Prostate gland (tissue), 2 donors: ENCODE results near the gene KIAA1671.

ENCODE experiments used
- POLR2A ChIP-seq: fragments of 450-650 bp; IDR thresholded peaks from one replicate; pipeline ENCODE4 v1.6.1; 2016; ENCODE audit warnings: antibody characterized with exemption, mild to moderate bottlenecking
- POLR2AphosphoS5 ChIP-seq: sonication (generic); formaldehyde crosslinking; IDR thresholded peaks from one replicate; pipeline ENCODE4 v1.6.1; 2017; ENCODE audit warnings: antibody characterized with exemption
- TF ChIP-seq, protein P1 (sequence below), 4 experiments: fragments of 200-600 bp in 2 of 4; fragments of 450-650 bp in 2 of 4; sonication (generic) in 2 of 4; IDR thresholded peaks; 1 replicate in 3 of 4; 2 replicates in 1 of 4; pipeline ENCODE4 v1.5.1; 2016 to 2019; ENCODE audit warnings: antibody characterized with exemption in 4 of 4, mild to moderate bottlenecking in 2 of 4, moderate library complexity in 2 of 4

DNA sequence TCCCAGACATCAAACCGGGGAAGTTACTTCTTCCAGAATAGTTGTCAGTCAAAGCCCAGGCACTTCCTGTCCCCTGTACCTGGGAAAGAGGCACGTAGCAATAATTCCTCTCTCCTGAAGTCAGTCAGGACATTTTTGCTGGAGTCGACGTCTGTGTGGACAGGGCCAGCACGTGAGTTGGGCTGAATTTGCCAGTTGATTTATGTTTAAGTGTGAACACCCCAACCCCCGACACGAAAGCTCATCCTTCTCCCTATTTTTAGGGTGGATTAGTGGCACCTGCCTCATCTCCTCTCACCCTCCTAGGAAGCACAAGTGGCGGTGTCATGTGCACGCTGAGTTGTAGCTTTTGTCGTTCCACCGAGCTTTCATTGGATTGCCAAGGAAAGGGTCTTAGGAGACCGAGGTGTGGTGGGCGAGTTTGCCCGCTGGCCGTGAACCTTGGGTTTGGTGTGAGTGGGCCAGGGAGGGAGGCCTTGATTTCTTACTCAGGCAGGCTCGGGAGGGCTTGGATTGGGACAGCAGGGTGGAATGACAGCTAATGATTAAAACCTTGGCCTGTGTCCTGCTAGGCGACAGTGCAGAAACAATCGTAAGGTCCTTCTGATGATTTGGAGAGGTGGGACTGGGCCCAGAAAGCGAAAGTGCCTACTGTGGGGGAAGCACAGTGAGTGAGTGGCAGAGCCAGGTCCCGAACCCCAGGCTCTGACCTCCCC is 160.2 kb downstream of the KIAA1671 start:
- TF ChIP-seq, protein P1, sequence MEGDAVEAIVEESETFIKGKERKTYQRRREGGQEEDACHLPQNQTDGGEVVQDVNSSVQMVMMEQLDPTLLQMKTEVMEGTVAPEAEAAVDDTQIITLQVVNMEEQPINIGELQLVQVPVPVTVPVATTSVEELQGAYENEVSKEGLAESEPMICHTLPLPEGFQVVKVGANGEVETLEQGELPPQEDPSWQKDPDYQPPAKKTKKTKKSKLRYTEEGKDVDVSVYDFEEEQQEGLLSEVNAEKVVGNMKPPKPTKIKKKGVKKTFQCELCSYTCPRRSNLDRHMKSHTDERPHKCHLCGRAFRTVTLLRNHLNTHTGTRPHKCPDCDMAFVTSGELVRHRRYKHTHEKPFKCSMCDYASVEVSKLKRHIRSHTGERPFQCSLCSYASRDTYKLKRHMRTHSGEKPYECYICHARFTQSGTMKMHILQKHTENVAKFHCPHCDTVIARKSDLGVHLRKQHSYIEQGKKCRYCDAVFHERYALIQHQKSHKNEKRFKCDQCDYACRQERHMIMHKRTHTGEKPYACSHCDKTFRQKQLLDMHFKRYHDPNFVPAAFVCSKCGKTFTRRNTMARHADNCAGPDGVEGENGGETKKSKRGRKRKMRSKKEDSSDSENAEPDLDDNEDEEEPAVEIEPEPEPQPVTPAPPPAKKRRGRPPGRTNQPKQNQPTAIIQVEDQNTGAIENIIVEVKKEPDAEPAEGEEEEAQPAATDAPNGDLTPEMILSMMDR (IDR thresholded peaks at IDR 0.05), result no peak
- TF ChIP-seq POLR2A (no peak), POLR2AphosphoS5 (no peak)
